ENCODE data around the gene CHFR.

CHFR gene

GRCh38 chr12:132834181-132834711, 53.2 kb downstream of the CHFR start:
- no peak overlapping the region for H3K4me3 ChIP-seq (ENCODE audit: low read depth, low read length)
- TF ChIP-seq, protein P1, sequence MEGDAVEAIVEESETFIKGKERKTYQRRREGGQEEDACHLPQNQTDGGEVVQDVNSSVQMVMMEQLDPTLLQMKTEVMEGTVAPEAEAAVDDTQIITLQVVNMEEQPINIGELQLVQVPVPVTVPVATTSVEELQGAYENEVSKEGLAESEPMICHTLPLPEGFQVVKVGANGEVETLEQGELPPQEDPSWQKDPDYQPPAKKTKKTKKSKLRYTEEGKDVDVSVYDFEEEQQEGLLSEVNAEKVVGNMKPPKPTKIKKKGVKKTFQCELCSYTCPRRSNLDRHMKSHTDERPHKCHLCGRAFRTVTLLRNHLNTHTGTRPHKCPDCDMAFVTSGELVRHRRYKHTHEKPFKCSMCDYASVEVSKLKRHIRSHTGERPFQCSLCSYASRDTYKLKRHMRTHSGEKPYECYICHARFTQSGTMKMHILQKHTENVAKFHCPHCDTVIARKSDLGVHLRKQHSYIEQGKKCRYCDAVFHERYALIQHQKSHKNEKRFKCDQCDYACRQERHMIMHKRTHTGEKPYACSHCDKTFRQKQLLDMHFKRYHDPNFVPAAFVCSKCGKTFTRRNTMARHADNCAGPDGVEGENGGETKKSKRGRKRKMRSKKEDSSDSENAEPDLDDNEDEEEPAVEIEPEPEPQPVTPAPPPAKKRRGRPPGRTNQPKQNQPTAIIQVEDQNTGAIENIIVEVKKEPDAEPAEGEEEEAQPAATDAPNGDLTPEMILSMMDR (IDR thresholded peaks at IDR 0.05; ENCODE audit: borderline replicate concordance, insufficient read depth, low read depth, low read length) = no peak

GRCh38 chr12:132833341-132833740, 54.1 kb downstream of the CHFR start:
- TF ChIP-seq, protein P1 (IDR thresholded peaks at IDR 0.05; ENCODE audit: borderline replicate concordance, insufficient read depth, low read depth, low read length) = no peak
- no peak overlapping the region for H3K4me3 ChIP-seq (ENCODE audit: low read depth, low read length)

GRCh38 chr12:132831771-132832170, 55.6 kb downstream of the CHFR start:
- H3K4me3 ChIP-seq (ENCODE audit: low read depth, low read length) = no peak overlapping the region
- TF ChIP-seq, protein P1 (IDR thresholded peaks at IDR 0.05; ENCODE audit: borderline replicate concordance, insufficient read depth, low read depth, low read length) = no peak

- TF ChIP-seq, protein P1 (IDR thresholded peaks at IDR 0.05; ENCODE audit: borderline replicate concordance, insufficient read depth, low read depth, low read length) = no peak
Observed at GRCh38 chr12:132828706-132829534, 58.5 kb downstream of the CHFR start, which contains the start of gene GOLGA3. Gene GOLGA3, minus strand, starts transcription at chr12:132828869. Its CDS starts 6,741 bp downstream, at chr12:132822128.

GRCh38 chr12:132827763-132828703, 59.4 kb downstream of the CHFR start:
- TF ChIP-seq, protein P1 (IDR thresholded peaks at IDR 0.05; ENCODE audit: borderline replicate concordance, insufficient read depth, low read depth, low read length) = no peak
- peak overlapping the region; percentile 68 for H3K4me3 ChIP-seq (ENCODE audit: low read depth, low read length)

More at GRCh38 chr12:132828706-132829534, 58.5 kb downstream of the CHFR start, which contains the start of gene GOLGA3:
- H3K4me3 ChIP-seq (ENCODE audit: low read depth, low read length) = peak within 1 kb of the TSS; percentile 68

- TF ChIP-seq, protein P1 (IDR thresholded peaks at IDR 0.05; ENCODE audit: borderline replicate concordance, insufficient read depth, low read depth, low read length) = no peak
- no peak overlapping the region for H3K4me3 ChIP-seq (ENCODE audit: low read depth, low read length)
Observed at GRCh38 chr12:132825861-132826260, 61.5 kb downstream of the CHFR start.

All from GM12875 (cell line).